ENCODE measurements around the gene HCCS.
"Not testable (repeated sequence)": the region's sequence is repeated elsewhere in the genome, so short reads cannot be mapped to it uniquely, and the experiment has no call there.

HCCS gene

GRCh38 chrX:11117745-11118144 is 6.6 kb downstream of the HCCS start:
- no peak for DNase-seq
- intact Hi-C loops (cut with DNase I): no loop called here

- intact Hi-C loops (cut with DNase I): no loop called here
- no peak for DNase-seq
Measured at GRCh38 chrX:11119313-11119943, 8.3 kb downstream of the HCCS start.

GRCh38 chrX:11123087-11123486 is 12.0 kb downstream of the HCCS start:
- DNase-seq; intact Hi-C loops (cut with DNase I): not testable (repeated sequence)

GRCh38 chrX:11124112-11124511 is 13.0 kb downstream of the HCCS start:
- intact Hi-C loops (cut with DNase I): no loop called here
- no peak for DNase-seq

- intact Hi-C loops (cut with DNase I): no loop called here
- DNase-seq: no peak
Measured at GRCh38 chrX:11125060-11125459, 13.9 kb downstream of the HCCS start.

- intact Hi-C loops (cut with DNase I): loop anchor here (10.0 kb wide), 1 partner anchor 945 kb away; no protein-coding TSS in a partner anchor
Measured at GRCh38 chrX:11129534-11130105, 18.5 kb downstream of the HCCS start.

GRCh38 chrX:11130136-11130535 is 19.0 kb downstream of the HCCS start:
- intact Hi-C loops (cut with DNase I): loop anchor here (10.0 kb wide), 1 partner anchor 945 kb away; no protein-coding TSS in a partner anchor
- no peak for DNase-seq

More at GRCh38 chrX:11129534-11130105, 18.5 kb downstream of the HCCS start:
- DNase-seq: no peak

GRCh38 chrX:11131146-11131545 is 20.0 kb downstream of the HCCS start:
- intact Hi-C loops (cut with DNase I): loop anchor here (10.0 kb wide), 1 partner anchor 946 kb away; no protein-coding TSS in a partner anchor

GRCh38 chrX:11135564-11136185 is 24.5 kb downstream of the HCCS start:
- intact Hi-C loops (cut with DNase I): loop anchor here (10.0 kb wide), 1 partner anchor 951 kb away; no protein-coding TSS in a partner anchor
- peak in 1 of 42 donors; percentile 1 for DNase-seq

More at GRCh38 chrX:11131146-11131545, 20.0 kb downstream of the HCCS start:
- no peak for DNase-seq

- intact Hi-C loops (cut with DNase I): loop anchor here (10.0 kb wide), 1 partner anchor 953 kb away; no protein-coding TSS in a partner anchor
- peak in 5 of 42 donors; percentile 2 to 44 (median 16) for DNase-seq
Measured at GRCh38 chrX:11137543-11138139, 26.5 kb downstream of the HCCS start.

- DNase-seq: peak in 8 of 42 donors; percentile 1 to 39 (median 9)
- intact Hi-C loops (cut with DNase I): loop anchor here (10.0 kb wide), 1 partner anchor 954 kb away; no protein-coding TSS in a partner anchor
Measured at GRCh38 chrX:11138498-11139390, 27.6 kb downstream of the HCCS start.

- peak in 38 of 42 donors; percentile 2 to 87 (median 60) for DNase-seq
- intact Hi-C loops (cut with DNase I): loop anchor here (5.0 kb wide), 1 partner anchor 388 kb away; no protein-coding TSS in a partner anchor
Measured at GRCh38 chrX:11143931-11144678, 33.0 kb downstream of the HCCS start.

- DNase-seq: no peak
- intact Hi-C loops (cut with DNase I): no loop called here
Measured at GRCh38 chrX:11146411-11146810, 35.3 kb downstream of the HCCS start.

GRCh38 chrX:11148401-11148800 is 37.3 kb downstream of the HCCS start:
- DNase-seq: no peak
- intact Hi-C loops (cut with DNase I): no loop called here

GRCh38 chrX:11151799-11152559 is 40.8 kb downstream of the HCCS start:
- DNase-seq: no peak
- intact Hi-C loops (cut with DNase I): no loop called here

- intact Hi-C loops (cut with DNase I): no loop called here
- no peak for DNase-seq
Measured at GRCh38 chrX:11159149-11159548, 48.0 kb downstream of the HCCS start.

- DNase-seq: no peak
- intact Hi-C loops (cut with DNase I): no loop called here
Measured at GRCh38 chrX:11164433-11164832, 53.3 kb downstream of the HCCS start.

Measured in head of caudate nucleus (tissue), 42 donors.